WERI-Rb-1 (cell line): Measurements from ENCODE around the gene PIEZO2.

Experiments
- DNase-seq: peaks from one replicate; pipeline ENCODE4 v3.0.0-alpha.2; 2020
- H3K27ac ChIP-seq: fragments of 250-450 bp; sonication (Bioruptor Pico); 2 replicates; pipeline ENCODE4 v1.5.1; 2020; ENCODE audit warnings: mild to moderate bottlenecking, moderate library complexity
- H3K27me3 ChIP-seq: fragments of 250-450 bp; sonication (Bioruptor Pico); 2 replicates; pipeline ENCODE4 v1.5.1; 2021; ENCODE audit warnings: mild to moderate bottlenecking, low read depth, moderate library complexity; ENCODE audit not compliant: insufficient read depth, severe bottlenecking
- H3K36me3 ChIP-seq: fragments of 250-450 bp; sonication (Bioruptor Pico); 2 replicates; pipeline ENCODE4 v1.5.1; 2020; ENCODE audit warnings: mild to moderate bottlenecking, moderate library complexity
- H3K4me3 ChIP-seq: 2 replicates; pipeline ENCODE4 v1.5.1; 2011; ENCODE audit warnings: low read depth, mild to moderate bottlenecking, control low read depth, low read length
- H3K9me3 ChIP-seq: fragments of 250-450 bp; sonication (Bioruptor Pico); 2 replicates; pipeline ENCODE4 v1.5.1; 2021; ENCODE audit warnings: mild to moderate bottlenecking, moderate library complexity; ENCODE audit not compliant: severe bottlenecking
- TF ChIP-seq, protein P1 (sequence below): IDR thresholded peaks from 2 replicates; pipeline ENCODE4 v1.5.1; 2011; ENCODE audit warnings: low read depth, mild to moderate bottlenecking, control low read depth, inconsistent platforms, low read length

PIEZO2 gene

DNA sequence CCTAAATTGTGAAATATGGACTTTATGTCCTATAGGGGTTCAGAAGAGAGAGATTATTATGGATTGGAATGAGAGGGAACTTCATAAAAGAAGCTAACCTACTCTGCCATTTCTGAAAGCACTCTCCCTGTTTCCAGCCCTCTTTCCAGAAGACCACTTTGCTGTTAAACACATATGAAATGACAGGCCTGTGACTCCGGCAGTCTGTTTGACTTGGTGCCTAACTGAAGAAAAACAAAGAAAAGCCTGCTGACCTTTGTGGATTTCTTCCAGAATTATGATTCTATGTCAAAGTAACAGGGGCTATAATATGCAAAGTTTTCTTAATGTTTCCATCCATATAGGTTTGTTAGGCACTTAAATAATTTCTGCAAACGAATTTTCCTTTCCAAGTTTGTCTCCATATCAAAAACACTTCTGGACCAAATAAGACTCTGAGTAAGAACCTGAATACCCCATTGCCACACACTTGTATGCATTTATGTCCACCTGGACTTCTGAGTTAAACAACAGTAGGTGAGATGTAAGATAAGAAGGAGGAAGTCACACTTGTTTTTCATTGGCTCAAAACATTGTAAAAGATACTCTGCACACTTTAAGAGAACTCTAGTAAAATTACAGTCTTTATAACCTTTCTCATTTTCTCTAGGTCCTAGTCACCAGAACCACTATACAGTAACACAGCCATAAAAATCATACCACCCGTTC, 111.7 kb downstream of the PIEZO2 start:
- DNase-seq = no peak
- H3K9me3 ChIP-seq = no peaks in the 10 kb centered on the region
- peaks cover 6% of the 10 kb centered on the region for H3K27me3 ChIP-seq
- H3K36me3 ChIP-seq = no peaks in the 10 kb centered on the region
- H3K4me3 ChIP-seq = no peak overlapping the region
- no peak overlapping the region for H3K27ac ChIP-seq
- TF ChIP-seq, protein P1, sequence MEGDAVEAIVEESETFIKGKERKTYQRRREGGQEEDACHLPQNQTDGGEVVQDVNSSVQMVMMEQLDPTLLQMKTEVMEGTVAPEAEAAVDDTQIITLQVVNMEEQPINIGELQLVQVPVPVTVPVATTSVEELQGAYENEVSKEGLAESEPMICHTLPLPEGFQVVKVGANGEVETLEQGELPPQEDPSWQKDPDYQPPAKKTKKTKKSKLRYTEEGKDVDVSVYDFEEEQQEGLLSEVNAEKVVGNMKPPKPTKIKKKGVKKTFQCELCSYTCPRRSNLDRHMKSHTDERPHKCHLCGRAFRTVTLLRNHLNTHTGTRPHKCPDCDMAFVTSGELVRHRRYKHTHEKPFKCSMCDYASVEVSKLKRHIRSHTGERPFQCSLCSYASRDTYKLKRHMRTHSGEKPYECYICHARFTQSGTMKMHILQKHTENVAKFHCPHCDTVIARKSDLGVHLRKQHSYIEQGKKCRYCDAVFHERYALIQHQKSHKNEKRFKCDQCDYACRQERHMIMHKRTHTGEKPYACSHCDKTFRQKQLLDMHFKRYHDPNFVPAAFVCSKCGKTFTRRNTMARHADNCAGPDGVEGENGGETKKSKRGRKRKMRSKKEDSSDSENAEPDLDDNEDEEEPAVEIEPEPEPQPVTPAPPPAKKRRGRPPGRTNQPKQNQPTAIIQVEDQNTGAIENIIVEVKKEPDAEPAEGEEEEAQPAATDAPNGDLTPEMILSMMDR = no peak

DNA sequence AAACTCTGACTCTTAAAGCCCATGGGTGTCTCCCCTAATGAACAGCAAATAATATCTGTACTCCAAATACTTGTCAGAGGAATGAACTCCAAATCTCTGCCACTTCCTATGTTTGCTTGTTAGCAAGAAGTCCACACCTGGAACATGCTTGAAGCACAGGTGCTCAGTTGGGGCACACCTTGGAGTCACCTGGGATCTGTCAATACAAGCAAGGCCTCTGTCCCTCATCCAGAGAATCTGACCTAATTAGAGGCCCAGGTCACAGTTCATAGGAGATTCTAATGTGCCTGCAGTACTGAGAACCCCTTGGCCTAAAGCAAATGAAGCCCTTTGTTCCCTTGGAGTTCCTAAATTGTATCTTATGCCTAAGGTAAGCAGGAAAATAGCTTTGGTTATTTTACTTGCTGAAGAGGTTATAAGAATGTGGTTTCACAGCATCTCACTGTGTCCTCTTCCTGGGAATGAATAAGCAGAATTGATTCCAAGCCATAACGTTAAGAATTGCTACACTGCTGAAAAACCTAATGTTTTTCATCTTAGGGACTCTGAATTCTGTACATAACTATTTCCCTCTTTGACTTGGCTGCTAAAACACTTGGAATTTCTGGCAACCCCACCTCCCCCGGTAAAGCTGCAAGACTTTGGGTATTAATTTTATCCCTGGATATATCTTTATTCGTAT, 113.4 kb downstream of the PIEZO2 start:
- H3K4me3 ChIP-seq = no peak overlapping the region
- no peak overlapping the region for H3K27ac ChIP-seq
- no peak for DNase-seq
- TF ChIP-seq, protein P1 = no peak
- no peaks in the 10 kb centered on the region for H3K36me3 ChIP-seq
- H3K27me3 ChIP-seq = peaks cover 6% of the 10 kb centered on the region
- no peaks in the 10 kb centered on the region for H3K9me3 ChIP-seq

DNA sequence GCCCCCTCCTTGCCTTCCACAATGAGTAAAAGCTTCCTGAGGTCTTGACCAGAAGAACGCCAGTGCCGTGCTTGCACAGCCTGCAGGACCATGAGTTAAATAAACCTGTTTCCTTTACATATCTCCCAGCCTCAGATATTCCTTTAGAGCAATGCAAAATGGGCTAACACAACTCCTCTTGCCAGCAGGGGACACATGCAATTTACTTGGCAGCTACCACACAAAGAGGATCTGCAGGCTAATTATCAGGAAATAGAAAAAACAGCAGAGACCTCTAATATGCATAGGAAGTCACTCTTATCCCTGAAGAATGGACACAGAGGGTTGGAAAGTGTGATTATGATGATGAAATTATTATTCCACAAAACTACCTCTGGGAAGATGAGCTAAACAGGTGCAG, 114.0 kb downstream of the PIEZO2 start:
- Histone ChIP-seq H3K27me3 (peaks cover 6% of the 10 kb centered on the region), H3K36me3 (no peaks in the 10 kb centered on the region), H3K4me3 (no peak overlapping the region), H3K9me3 (no peaks in the 10 kb centered on the region), H3K27ac (no peak overlapping the region)
- TF ChIP-seq, protein P1 = no peak
- no peak for DNase-seq

DNA sequence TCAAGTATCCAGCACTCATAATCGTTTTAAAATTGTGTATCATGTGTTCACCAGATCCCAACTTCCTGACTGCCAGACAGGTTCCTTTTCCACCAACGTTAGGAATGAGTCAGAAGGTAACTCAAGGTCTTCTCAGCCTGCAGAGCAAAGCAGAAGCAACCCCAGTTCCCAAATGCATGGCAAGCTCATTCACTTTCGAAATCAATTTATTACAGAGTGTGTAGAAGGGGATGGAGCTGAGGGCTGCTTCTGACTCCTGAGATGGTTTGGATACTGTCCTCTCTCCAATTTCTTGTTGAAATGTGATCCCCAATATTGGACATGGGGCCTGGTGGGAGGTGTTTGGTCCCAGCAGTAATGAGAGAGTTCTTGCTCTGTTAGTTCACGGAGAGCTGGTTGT, 114.5 kb downstream of the PIEZO2 start:
- Histone ChIP-seq H3K9me3 (no peaks in the 10 kb centered on the region), H3K27me3 (peaks cover 6% of the 10 kb centered on the region), H3K36me3 (no peaks in the 10 kb centered on the region), H3K4me3 (no peak overlapping the region), H3K27ac (no peak overlapping the region)
- TF ChIP-seq, protein P1 = no peak
- DNase-seq = no peak

DNA sequence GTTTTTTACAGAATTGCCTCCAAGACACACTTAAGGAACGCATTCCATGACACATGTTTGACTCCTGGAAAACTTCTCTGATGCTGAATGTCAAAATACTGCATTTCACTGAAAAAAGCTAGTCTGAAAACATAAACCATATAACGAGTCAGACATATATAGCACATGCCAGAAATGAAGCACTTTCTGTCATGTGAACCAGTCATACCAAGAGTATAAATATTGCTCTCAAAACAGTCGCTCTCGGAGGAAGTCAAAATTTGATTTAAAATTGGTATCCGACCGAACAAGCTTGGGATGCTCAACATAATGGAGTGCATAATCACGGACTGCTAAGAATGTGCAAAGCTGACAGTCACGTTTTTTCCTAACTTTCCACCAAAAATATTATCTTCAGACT, 115.9 kb downstream of the PIEZO2 start:
- DNase-seq = no peak
- H3K27me3 ChIP-seq = no peaks in the 10 kb centered on the region
- H3K36me3 ChIP-seq = no peaks in the 10 kb centered on the region
- no peak overlapping the region for H3K4me3 ChIP-seq
- TF ChIP-seq, protein P1 = no peak
- no peak overlapping the region for H3K27ac ChIP-seq
- no peaks in the 10 kb centered on the region for H3K9me3 ChIP-seq

- no peak overlapping the region for H3K4me3 ChIP-seq
- DNase-seq = no peak
- no peaks in the 10 kb centered on the region for H3K36me3 ChIP-seq
- H3K27me3 ChIP-seq = no peaks in the 10 kb centered on the region
- H3K27ac ChIP-seq = no peak overlapping the region
- TF ChIP-seq, protein P1 = no peak
- H3K9me3 ChIP-seq = no peaks in the 10 kb centered on the region
These were observed 117.4 kb downstream of the PIEZO2 start for GRCh38 chr18:11031966-11032365.
